Mesenchymal stem cell (in vitro differentiated cells and primary cell): ENCODE data around the gene FCGBP.
"Not testable (repeated sequence)": the region's sequence is repeated elsewhere in the genome, so short reads cannot be mapped to it uniquely, and the experiment has no call there.

Experiments used
- DNase-seq: peaks from one replicate; pipeline ENCODE4 v3.0.0-alpha.2; 2013
- H2AFZ ChIP-seq: one replicate; pipeline ENCODE4 v1.6.1; 2013; ENCODE audit warnings: low read depth, mild to moderate bottlenecking, control low read depth, inconsistent platforms, low read length, moderate library complexity
- H2AK5ac ChIP-seq: 2 replicates; pipeline ENCODE4 v1.6.1; 2013; ENCODE audit warnings: low read length, moderate library complexity, mild to moderate bottlenecking, inconsistent platforms; ENCODE audit not compliant: severe bottlenecking
- H2BK120ac ChIP-seq: one replicate; pipeline ENCODE4 v1.6.1; 2013; ENCODE audit warnings: low read depth, mild to moderate bottlenecking, inconsistent platforms, low read length, moderate library complexity
- H2BK12ac ChIP-seq, 2 experiments: one replicate each; pipeline ENCODE4 v1.6.1; 2013; ENCODE audit warnings: inconsistent platforms in 2 of 2, low read length in 2 of 2, mild to moderate bottlenecking in 2 of 2, moderate library complexity in 2 of 2, control low read depth in 1 of 2
- H2BK15ac ChIP-seq: one replicate; pipeline ENCODE4 v1.6.1; 2013; ENCODE audit warnings: mild to moderate bottlenecking, low read depth, inconsistent platforms; ENCODE audit not compliant: poor library complexity, severe bottlenecking
- H2BK5ac ChIP-seq: 2 replicates; pipeline ENCODE4 v1.6.1; 2013; ENCODE audit warnings: low read depth, mild to moderate bottlenecking, low read length, control low read depth, inconsistent platforms; ENCODE audit not compliant: poor library complexity, severe bottlenecking
- H3K14ac ChIP-seq, 2 experiments: one replicate each; pipeline ENCODE4 v1.6.1; 2013; ENCODE audit warnings: inconsistent platforms in 2 of 2, low read length in 2 of 2, control low read depth in 1 of 2, mild to moderate bottlenecking in 1 of 2, moderate library complexity in 1 of 2
- H3K18ac ChIP-seq, 2 experiments: one replicate each; pipeline ENCODE4 v1.6.1; 2013; ENCODE audit warnings: inconsistent platforms in 2 of 2, low read length in 2 of 2, control low read depth in 1 of 2, low read depth in 1 of 2, mild to moderate bottlenecking in 1 of 2
- H3K23ac ChIP-seq, 2 experiments: one replicate each; pipeline ENCODE4 v1.6.1; 2013; ENCODE audit warnings: inconsistent platforms in 2 of 2, low read length in 2 of 2, mild to moderate bottlenecking in 2 of 2, moderate library complexity in 2 of 2, control low read depth in 1 of 2
- H3K27ac ChIP-seq: 2 replicates; pipeline ENCODE4 v1.5.1; 2013; ENCODE audit warnings: mild to moderate bottlenecking, moderate library complexity, low read length, control low read depth, inconsistent platforms; ENCODE audit not compliant: poor library complexity, severe bottlenecking
- H3K27me3 ChIP-seq, 2 experiments: 2 replicates each; pipeline versions ENCODE4 v1.6.1 to v1.7.0; 2013; ENCODE audit warnings: low read length in 2 of 2, mild to moderate bottlenecking in 2 of 2, moderate library complexity in 2 of 2, control low read depth in 1 of 2, inconsistent platforms in 1 of 2; ENCODE audit not compliant: control insufficient read depth in 1 of 2, insufficient read depth in 1 of 2
- H3K36me3 ChIP-seq, 2 experiments: 2 replicates each; pipeline versions ENCODE4 v1.6.1 to v1.7.0; 2013; ENCODE audit warnings: low read length in 2 of 2, control low read depth in 1 of 2, inconsistent platforms in 1 of 2, low read depth in 1 of 2, mild to moderate bottlenecking in 1 of 2; ENCODE audit not compliant: insufficient read depth in 2 of 2, control insufficient read depth in 1 of 2
- H3K4ac ChIP-seq, 2 experiments: one replicate each; pipeline ENCODE4 v1.6.1; 2013; ENCODE audit warnings: inconsistent platforms in 2 of 2, low read length in 2 of 2, mild to moderate bottlenecking in 2 of 2, moderate library complexity in 2 of 2, control low read depth in 1 of 2, low read depth in 1 of 2
- H3K4me1 ChIP-seq: 2 replicates; pipeline ENCODE4 v1.6.1; 2013; ENCODE audit warnings: low read depth, low read length, control low read depth; ENCODE audit not compliant: control insufficient read depth, insufficient read depth
- H3K4me2 ChIP-seq: 2 replicates; pipeline ENCODE4 v1.6.1; 2013; ENCODE audit warnings: low read length, mild to moderate bottlenecking, inconsistent platforms; ENCODE audit not compliant: poor library complexity, severe bottlenecking
- H3K4me3 ChIP-seq, 2 experiments: 2 replicates each; pipeline versions ENCODE4 v1.5.1 to v1.7.0; 2013; ENCODE audit warnings: low read length in 2 of 2, mild to moderate bottlenecking in 2 of 2, control low read depth in 1 of 2, low read depth in 1 of 2; ENCODE audit not compliant: insufficient read depth in 1 of 2
- H3K79me1 ChIP-seq: replicated peaks from 2 replicates; pipeline ENCODE4 v1.6.1; 2013; ENCODE audit warnings: mild to moderate bottlenecking, control low read depth, low read length, inconsistent platforms; ENCODE audit not compliant: poor library complexity, severe bottlenecking
- H3K9ac ChIP-seq: 2 replicates; pipeline ENCODE4 v1.7.0; 2013; ENCODE audit warnings: mild to moderate bottlenecking, low read length, moderate library complexity
- H3K9me3 ChIP-seq: 2 replicates; pipeline ENCODE4 v1.7.0; 2013; ENCODE audit warnings: mild to moderate bottlenecking, low read length; ENCODE audit not compliant: control insufficient read depth
- H4K8ac ChIP-seq: one replicate; pipeline ENCODE4 v1.6.1; 2013; ENCODE audit warnings: inconsistent platforms, mild to moderate bottlenecking, low read length, moderate library complexity
- H4K91ac ChIP-seq: one replicate; pipeline ENCODE4 v1.6.1; 2013; ENCODE audit warnings: mild to moderate bottlenecking, low read length, inconsistent platforms
- WGBS: methylation state at CpG from one replicate; pipeline ENCODE4 v1.1.7; 2013; ENCODE audit warnings: mixed read lengths; 5-methylcytosine and 5-hydroxymethylcytosine counted together

FCGBP gene

DNA sequence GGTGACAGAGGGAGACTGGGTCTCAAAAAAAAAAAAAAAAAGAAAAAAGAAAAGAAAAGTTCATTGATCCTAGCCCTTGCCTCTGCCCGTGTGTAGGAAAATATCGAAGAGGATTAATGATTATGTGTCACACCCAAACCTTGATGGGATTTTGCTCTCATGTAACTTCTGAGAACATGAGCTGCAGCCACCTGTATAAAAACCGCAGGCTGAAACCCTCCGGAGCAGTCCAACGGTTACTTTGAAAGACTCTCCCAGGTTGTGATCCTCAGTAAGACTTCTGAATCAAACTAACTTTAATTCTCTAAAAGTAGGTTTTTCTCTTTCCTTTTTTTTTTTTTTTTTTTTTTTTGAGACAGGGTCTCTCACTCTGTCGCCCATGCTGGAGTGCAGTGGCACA lies 32.2 kb upstream of the FCGBP start:
- 97% methylated on average over 6 of the region's 6 CpGs for WGBS
- no peak overlapping the region for H2AK5ac ChIP-seq
- DNase-seq = no peak
- H2BK15ac ChIP-seq = no peak overlapping the region
- H3K79me1 ChIP-seq = no peaks in the 10 kb centered on the region
- no peak overlapping the region for H2BK12ac ChIP-seq
- no peak overlapping the region for H3K14ac ChIP-seq
- H3K9ac ChIP-seq = no peak overlapping the region
- H3K27me3 ChIP-seq = no peaks in the 10 kb centered on the region
- no peaks in the 10 kb centered on the region for H3K36me3 ChIP-seq
- no peak overlapping the region for H3K4ac ChIP-seq
- H2AFZ ChIP-seq = no peak overlapping the region
- no peak overlapping the region for H2BK120ac ChIP-seq
- H4K91ac ChIP-seq = no peak overlapping the region
- no peak overlapping the region for H3K27ac ChIP-seq
- no peak overlapping the region for H3K23ac ChIP-seq
- H4K8ac ChIP-seq = no peak overlapping the region
- no peak overlapping the region for H3K18ac ChIP-seq
- H3K4me1 ChIP-seq = peaks cover 4% of the 10 kb centered on the region
- H3K4me2 ChIP-seq = no peak overlapping the region
- H2BK5ac ChIP-seq = no peak overlapping the region
- no peaks in the 10 kb centered on the region for H3K9me3 ChIP-seq
- no peak overlapping the region for H3K4me3 ChIP-seq

- H3K4me2 ChIP-seq = no peak overlapping the region
- H3K27ac ChIP-seq = no peak overlapping the region
- no peaks in the 10 kb centered on the region for H3K36me3 ChIP-seq
- H4K91ac ChIP-seq = no peak overlapping the region
- no peak overlapping the region for H3K4me3 ChIP-seq
- no peak overlapping the region for H2AK5ac ChIP-seq
- no peak overlapping the region for H2BK120ac ChIP-seq
- no peak for DNase-seq
- no peaks in the 10 kb centered on the region for H3K79me1 ChIP-seq
- no peak overlapping the region for H3K14ac ChIP-seq
- H2AFZ ChIP-seq = no peak overlapping the region
- H2BK12ac ChIP-seq = no peak overlapping the region
- H3K27me3 ChIP-seq = no peaks in the 10 kb centered on the region
- no peak overlapping the region for H2BK5ac ChIP-seq
- 100% methylated on average over 1 of the region's 3 CpGs for WGBS
- H2BK15ac ChIP-seq = no peak overlapping the region
- H3K9ac ChIP-seq = no peak overlapping the region
- no peaks in the 10 kb centered on the region for H3K9me3 ChIP-seq
- H3K18ac ChIP-seq = no peak overlapping the region
- no peak overlapping the region for H3K23ac ChIP-seq
- no peaks in the 10 kb centered on the region for H3K4me1 ChIP-seq
- H3K4ac ChIP-seq = no peak overlapping the region
- H4K8ac ChIP-seq = no peak overlapping the region
Observed at GRCh38 chr19:39963898-39964297, 29.5 kb upstream of the FCGBP start.

DNA sequence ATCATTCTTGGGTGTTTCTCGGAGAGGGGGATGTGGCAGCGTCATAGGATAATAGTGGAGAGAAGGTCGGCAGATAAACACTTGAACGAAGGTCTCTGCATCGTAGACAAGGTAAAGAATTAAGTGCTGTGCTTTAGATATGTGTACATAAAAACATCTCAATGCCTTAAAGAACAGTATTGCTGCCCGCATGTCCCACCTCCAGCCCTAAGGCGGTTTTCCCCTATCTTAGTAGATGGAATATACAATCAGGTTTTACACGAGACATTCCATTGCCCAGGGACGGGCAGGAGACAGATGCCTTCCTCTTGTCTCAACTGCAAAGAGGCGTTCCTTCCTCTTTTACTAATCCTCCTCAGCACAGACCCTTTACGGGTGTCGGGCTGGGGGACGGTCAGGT lies 25.0 kb upstream of the FCGBP start:
- H3K18ac ChIP-seq, H4K8ac ChIP-seq, H2BK15ac ChIP-seq, H3K27ac ChIP-seq, H3K9me3 ChIP-seq, H2BK12ac ChIP-seq, H2AK5ac ChIP-seq, DNase-seq, H3K4me2 ChIP-seq, H2BK120ac ChIP-seq, H2AFZ ChIP-seq, H3K23ac ChIP-seq, H3K36me3 ChIP-seq, H3K4ac ChIP-seq, H3K9ac ChIP-seq, H3K79me1 ChIP-seq, H2BK5ac ChIP-seq, H3K4me3 ChIP-seq, H4K91ac ChIP-seq, H3K4me1 ChIP-seq, H3K14ac ChIP-seq, H3K27me3 ChIP-seq: not testable (repeated sequence)
- WGBS = 67% methylated on average over 7 of the region's 13 CpGs

GRCh38 chr19:39958942-39959341 lies 24.5 kb upstream of the FCGBP start:
- not testable (repeated sequence) for H3K36me3 ChIP-seq, H3K27ac ChIP-seq, H3K9ac ChIP-seq, H3K4ac ChIP-seq, H3K18ac ChIP-seq, H4K8ac ChIP-seq, DNase-seq, H4K91ac ChIP-seq, H3K4me1 ChIP-seq, H2BK15ac ChIP-seq, H2AK5ac ChIP-seq, H2AFZ ChIP-seq, H2BK120ac ChIP-seq, H3K4me2 ChIP-seq, H3K27me3 ChIP-seq, H2BK12ac ChIP-seq, H3K9me3 ChIP-seq, H3K79me1 ChIP-seq, H3K4me3 ChIP-seq, H3K14ac ChIP-seq, H3K23ac ChIP-seq, H2BK5ac ChIP-seq
- 88% methylated on average over 1 of the region's 3 CpGs for WGBS
